Activated CD4-positive, alpha-beta T cell treated with anti-CD3 and anti-CD28 coated beads for 48 hours (primary cell): Measurements from ENCODE around the gene CHCHD6.

Experiments
- DNase-seq: peaks from one replicate; pipeline ENCODE4 v3.0.0-alpha.2; 2020

The CHCHD6 gene

GRCh38 chr3:126983653-126984390, 279.8 kb downstream of the CHCHD6 start:
- DNase-seq = peak; percentile 54

- no peak for DNase-seq
Measured at GRCh38 chr3:126984391-126985131, 280.5 kb downstream of the CHCHD6 start.

GRCh38 chr3:126985132-126985985, 281.3 kb downstream of the CHCHD6 start:
- no peak for DNase-seq

GRCh38 chr3:126986001-126986400, 282.0 kb downstream of the CHCHD6 start:
- DNase-seq = no peak

DNA sequence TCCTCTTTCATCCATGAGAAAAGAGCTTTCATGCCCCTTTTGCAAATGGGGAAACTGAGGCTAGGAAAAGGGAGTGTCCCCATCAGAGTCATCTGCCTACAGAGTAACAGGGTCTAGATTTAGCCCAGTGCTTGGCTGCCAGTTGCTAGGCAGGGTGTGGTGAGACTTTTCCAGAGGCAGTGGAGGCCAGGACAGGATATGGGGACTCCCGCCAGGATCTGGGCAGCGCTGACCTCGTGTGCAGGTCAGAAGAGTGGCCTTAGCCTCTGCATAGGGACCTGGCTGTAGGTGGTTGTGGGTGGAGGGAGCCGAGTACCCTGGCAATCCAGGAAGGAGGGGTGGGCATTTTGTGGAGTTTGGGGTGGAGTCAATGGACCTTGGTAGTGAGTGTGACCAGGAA, 283.1 kb downstream of the CHCHD6 start:
- no peak for DNase-seq

- no peak for DNase-seq
Measured at GRCh38 chr3:126987596-126987995, 283.6 kb downstream of the CHCHD6 start.

DNA sequence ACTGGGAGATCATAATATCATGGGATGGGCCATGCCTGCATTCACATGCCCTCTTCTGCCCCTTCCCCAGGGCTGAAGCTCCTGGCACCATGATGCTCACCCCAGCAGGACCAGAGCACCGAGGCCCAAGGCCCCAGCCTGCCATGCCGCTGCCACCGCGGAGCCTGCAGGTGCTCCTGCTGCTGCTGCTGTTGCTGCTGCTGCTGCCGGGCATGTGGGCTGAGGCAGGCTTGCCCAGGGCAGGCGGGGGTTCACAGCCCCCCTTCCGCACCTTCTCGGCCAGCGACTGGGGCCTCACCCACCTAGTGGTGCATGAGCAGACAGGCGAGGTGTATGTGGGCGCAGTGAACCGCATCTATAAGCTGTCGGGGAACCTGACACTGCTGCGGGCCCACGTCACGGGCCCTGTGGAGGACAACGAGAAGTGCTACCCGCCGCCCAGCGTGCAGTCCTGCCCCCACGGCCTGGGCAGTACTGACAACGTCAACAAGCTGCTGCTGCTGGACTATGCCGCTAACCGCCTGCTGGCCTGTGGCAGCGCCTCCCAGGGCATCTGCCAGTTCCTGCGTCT, 284.5 kb downstream of the CHCHD6 start:
- DNase-seq = no peak

- no peak for DNase-seq
Measured at GRCh38 chr3:126989316-126990023, 285.4 kb downstream of the CHCHD6 start.

DNA sequence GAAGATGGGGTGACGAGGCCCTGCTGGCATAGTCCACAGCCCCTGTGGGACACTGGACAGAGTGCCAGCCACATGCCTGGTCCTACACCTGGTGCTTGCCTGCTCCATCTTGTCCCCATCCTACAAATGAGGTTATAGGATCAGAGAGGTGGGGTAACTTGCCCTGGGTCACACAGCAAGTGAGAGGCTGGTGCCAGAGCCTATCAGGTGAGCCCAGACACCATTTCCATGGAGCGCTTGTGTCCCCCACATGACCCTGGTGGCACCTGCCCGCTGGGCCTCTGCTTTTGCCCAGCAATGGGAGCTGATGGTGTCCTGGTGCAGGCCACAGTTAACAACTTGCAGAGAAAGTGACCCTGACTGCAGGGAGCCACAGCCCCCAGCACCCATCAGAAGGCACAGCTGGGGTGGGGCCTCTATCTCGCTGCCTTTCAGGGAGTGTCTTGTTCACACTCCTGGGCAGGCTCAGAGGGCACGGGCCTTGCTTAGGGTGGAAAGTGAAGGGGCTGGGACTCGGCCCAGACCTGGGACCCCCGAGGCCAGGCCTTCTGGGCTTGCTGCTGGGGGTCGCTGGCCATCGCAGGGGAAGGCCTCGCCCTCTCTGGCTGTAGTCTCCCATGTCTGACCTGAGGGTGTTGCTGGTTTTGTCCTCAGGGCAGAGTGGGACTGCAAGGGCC, 286.1 kb downstream of the CHCHD6 start:
- no peak for DNase-seq

GRCh38 chr3:126990890-126991289, 286.9 kb downstream of the CHCHD6 start:
- no peak for DNase-seq

DNA sequence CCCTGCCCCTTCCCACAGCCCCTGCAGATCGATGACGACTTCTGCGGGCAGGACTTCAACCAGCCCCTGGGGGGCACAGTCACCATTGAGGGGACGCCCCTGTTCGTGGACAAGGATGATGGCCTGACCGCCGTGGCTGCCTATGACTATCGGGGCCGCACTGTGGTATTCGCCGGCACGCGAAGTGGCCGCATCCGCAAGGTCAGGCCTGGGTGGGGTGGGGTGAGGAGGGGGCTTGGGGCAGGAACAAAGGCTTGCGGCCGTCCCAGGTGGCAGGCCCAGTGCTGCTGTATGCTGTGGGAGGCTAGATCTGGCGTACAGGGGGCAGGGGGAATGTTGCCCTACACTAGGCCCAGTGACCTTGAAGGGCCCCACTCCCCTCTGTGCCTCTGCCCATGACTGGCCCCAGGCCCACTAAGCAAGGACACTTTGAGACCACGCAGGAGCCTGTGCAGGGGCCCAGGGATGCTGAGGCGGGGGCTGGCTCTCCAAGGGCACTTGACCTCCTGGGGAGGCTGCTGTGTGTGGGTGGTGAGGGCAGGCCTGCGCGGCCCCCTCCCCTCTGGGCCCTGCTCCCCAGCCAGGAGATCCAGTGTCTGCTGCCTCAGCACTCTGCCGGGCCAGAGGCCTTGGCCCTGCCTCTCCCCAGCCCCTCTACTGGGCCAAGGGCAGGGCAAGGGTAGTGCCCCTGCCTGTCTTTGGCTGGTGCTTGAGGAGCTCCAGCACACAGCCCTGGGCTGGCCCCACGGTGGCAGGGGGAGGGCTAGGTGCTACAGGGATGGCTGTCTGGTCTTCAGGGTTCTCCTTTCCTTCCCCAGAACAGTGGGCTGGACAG, 287.5 kb downstream of the CHCHD6 start:
- no peak for DNase-seq

- no peak for DNase-seq
Measured at GRCh38 chr3:126992216-126992615, 288.2 kb downstream of the CHCHD6 start.

DNA sequence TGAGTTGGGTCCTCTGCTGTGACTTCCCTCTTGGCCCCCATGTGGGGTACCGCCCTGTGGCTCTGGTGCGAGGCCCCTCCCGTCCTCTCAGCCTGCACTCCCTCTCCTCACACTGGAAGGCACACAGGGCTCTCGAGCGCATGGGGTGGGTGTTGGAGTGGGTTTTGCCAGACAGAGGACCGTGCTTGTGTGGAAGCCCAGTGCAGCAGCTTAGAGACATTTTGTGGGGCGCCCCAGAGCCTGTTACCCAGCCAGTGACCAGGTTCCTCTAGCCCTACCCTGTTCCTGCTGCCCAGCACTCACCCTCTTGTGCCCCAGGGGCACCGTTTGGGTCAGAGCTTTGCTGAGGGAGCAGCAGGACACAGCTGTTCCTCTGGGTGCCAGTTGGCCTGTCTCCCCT, 288.7 kb downstream of the CHCHD6 start:
- DNase-seq = no peak

DNA sequence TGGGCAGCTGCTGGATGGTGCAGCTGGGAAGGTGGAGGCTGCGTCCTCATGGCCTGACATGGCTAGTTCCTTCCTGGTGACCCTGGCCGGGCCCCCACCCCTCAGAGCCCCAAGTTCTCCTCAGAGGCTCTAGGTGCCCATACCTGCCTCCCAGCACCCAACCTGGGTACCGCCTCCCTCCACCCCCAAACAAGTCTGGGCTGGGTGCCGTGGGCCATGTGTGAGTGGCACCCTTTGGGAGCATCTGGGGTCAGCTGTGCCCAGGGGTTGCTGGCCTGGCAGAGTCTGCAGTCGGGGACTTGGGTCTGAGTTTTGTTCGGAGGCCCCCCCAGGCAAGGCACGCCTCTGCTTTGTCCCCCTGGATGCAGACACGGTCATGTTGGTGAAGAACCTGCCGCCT, 289.4 kb downstream of the CHCHD6 start:
- no peak for DNase-seq

DNA sequence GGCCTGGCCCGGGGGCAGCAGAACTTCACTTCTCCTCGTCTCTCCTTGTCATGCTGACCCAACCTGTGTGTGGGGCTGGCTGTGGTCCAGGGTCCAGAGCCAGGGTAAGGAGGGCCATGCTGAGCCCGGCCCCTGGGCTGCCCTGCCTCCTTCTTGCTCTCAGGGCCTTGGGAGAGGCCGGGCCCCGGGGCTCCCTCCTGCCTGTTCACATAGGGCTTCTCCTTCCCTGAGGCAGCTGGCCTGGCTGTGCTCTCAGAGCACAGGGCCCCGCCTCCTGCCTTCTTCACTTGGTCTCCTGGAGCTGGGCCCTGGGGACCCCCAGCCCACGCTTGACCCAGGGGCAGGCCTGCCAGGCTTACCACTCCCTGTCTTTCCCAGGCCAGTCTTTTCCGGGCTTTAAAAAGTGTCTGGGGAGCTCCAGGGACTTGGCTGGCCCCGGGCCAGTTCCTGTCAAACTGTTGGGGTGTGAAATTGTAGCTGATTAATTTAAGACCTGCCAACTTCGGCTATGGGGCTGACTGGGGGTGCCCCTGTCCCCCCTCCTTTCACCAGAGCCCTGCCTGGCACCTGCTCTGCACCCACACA, 290.7 kb downstream of the CHCHD6 start:
- no peak for DNase-seq

GRCh38 chr3:126995254-126995780, 291.3 kb downstream of the CHCHD6 start:
- no peak for DNase-seq

- no peak for DNase-seq
Measured at GRCh38 chr3:126995926-126996512, 292.0 kb downstream of the CHCHD6 start.

GRCh38 chr3:126996905-126997304, 292.9 kb downstream of the CHCHD6 start:
- DNase-seq = no peak

DNA sequence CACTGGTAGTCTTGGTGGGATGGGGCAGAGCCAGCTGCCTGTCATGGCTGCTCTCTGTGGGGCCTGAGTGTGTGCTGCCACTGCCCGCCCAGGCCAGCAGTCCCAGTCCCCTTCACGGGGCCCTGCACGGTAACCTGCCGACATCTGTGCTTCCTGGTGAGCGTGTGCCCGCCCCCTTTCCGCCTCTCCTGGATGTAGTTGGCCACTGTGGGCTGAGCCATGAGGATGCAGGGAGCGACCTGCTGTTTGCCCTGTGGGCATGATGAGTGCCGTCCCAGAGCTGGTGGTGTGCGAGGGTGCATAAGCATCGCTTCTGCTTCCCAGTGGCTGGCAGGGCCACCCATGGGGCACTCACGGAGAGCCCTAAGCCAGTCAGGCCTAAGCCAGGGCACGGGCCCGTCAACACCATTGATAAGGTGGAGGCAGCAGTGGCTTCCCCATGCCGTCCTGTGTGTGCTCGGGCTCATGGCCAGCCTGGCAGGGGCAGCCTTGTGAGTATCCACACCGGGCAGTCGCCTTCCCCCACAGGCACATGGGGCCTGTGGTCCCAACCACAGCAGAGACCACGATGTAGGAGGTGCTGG, 293.5 kb downstream of the CHCHD6 start:
- DNase-seq = no peak

- no peak for DNase-seq
Measured at GRCh38 chr3:126998320-126998719, 294.3 kb downstream of the CHCHD6 start.
